MM.1S (cell line): ENCODE data around the gene GPR35.

ENCODE experiments used
- DNase-seq: peaks from one replicate; pipeline ENCODE4 v3.0.0-alpha.2; 2015
- H2AFZ ChIP-seq: fragments of 300-600 bp; sonication (generic); 2 replicates; pipeline ENCODE4 v1.6.0; 2016; ENCODE audit warnings: antibody characterized with exemption, low read length
- H3F3A ChIP-seq: fragments of 300-600 bp; sonication (generic); 2 replicates; pipeline ENCODE4 v1.6.1; 2016; ENCODE audit warnings: mild to moderate bottlenecking, antibody characterized with exemption, low read length, moderate library complexity, mixed read lengths; ENCODE audit not compliant: insufficient read depth
- H3K27ac ChIP-seq: fragments of 300-600 bp; sonication (generic); 2 replicates; pipeline ENCODE4 v1.5.1; 2016; ENCODE audit warnings: mild to moderate bottlenecking, low read length
- H3K27me3 ChIP-seq: fragments of 300-600 bp; sonication (generic); replicated peaks from 2 replicates; pipeline ENCODE4 v1.6.0; 2016; ENCODE audit warnings: low read length; ENCODE audit not compliant: insufficient read depth
- H3K36me3 ChIP-seq: fragments of 300-600 bp; sonication (generic); replicated peaks from 2 replicates; pipeline ENCODE4 v1.6.1; 2016; ENCODE audit warnings: mild to moderate bottlenecking, low read length, mixed read lengths; ENCODE audit not compliant: insufficient read depth
- H3K4me1 ChIP-seq: fragments of 300-600 bp; sonication (generic); 2 replicates; pipeline ENCODE4 v1.6.1; 2016; ENCODE audit warnings: low read length, mixed read lengths
- H3K4me2 ChIP-seq: fragments of 300-600 bp; sonication (generic); 2 replicates; pipeline ENCODE4 v1.6.0; 2016; ENCODE audit warnings: low read depth, low read length
- H3K4me3 ChIP-seq: fragments of 300-600 bp; sonication (generic); 2 replicates; pipeline ENCODE4 v1.5.1; 2016; ENCODE audit warnings: low read length, mixed read lengths
- H3K79me2 ChIP-seq: fragments of 300-600 bp; sonication (generic); 2 replicates; pipeline ENCODE4 v1.6.1; 2016; ENCODE audit warnings: mixed run types, low read length, mixed read lengths
- H3K9ac ChIP-seq: fragments of 300-600 bp; sonication (generic); 2 replicates; pipeline ENCODE4 v1.6.1; 2016; ENCODE audit warnings: low read length, mixed read lengths
- H3K9me2 ChIP-seq: fragments of 300-600 bp; sonication (generic); replicated peaks from 2 replicates; pipeline ENCODE4 v1.6.1; 2016; ENCODE audit warnings: mild to moderate bottlenecking, low read length, mixed read lengths; ENCODE audit not compliant: insufficient read depth
- H3K9me3 ChIP-seq: fragments of 300-600 bp; sonication (generic); replicated peaks from 2 replicates; pipeline ENCODE4 v1.6.1; 2016; ENCODE audit warnings: mild to moderate bottlenecking, low read length, mixed read lengths; ENCODE audit not compliant: insufficient read depth
- H4K20me1 ChIP-seq: fragments of 300-600 bp; sonication (generic); 2 replicates; pipeline ENCODE4 v1.6.1; 2016; ENCODE audit warnings: mild to moderate bottlenecking, low read length, moderate library complexity, mixed read lengths; ENCODE audit not compliant: insufficient read depth
- EZH2 ChIP-seq: fragments of 300-600 bp; sonication (generic); optimal IDR thresholded peaks from 2 replicates; pipeline ENCODE3; 2017; ENCODE audit warnings: low read depth, mild to moderate bottlenecking, antibody characterized with exemption, low read length, mixed read lengths
- EZH2phosphoT487 ChIP-seq: fragments of 300-600 bp; sonication (generic); IDR thresholded peaks from 2 replicates; pipeline ENCODE4 v1.6.1; 2018; ENCODE audit warnings: antibody characterized with exemption, low read length
- TF ChIP-seq, protein P1 (sequence below): fragments of 300-600 bp; sonication (generic); IDR thresholded peaks from 2 replicates; pipeline ENCODE4 v1.5.1; 2016; ENCODE audit warnings: antibody characterized with exemption, low read length, mixed read lengths

GPR35 gene

DNA sequence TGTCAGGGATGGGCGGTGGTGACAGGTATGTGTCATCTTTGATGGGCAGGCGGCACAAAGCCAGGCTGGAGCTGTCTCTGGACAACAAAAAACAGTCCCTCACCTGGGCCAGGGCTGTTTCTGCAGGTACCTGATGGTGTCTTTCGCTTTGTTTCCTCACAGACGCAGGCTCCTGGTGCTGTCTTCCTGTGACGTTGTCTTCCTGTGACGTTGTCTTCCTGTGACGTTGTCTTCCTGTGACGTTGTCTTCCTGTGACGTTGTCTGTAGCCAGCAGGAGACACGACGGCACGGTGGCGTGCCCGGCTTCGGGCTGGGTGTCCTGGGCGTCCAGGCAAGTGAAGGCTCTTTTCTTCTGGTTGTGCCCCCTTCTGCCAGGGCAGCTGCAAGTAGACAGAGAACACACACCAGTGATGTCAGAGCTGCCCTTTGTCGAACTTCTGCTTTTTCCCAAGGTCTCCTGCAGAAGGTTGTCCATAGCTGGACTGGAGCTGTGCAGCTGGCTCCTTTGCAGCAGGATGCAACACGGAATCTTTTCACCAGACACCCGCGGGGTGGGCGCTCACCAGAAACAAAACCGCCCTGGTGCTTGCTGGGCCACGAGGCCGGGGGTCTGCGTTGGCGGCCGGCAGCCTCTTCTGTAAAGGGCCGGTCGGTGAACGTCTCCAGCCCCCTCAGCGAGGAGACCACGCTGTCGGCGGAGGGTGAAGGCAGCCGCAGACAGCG lies 21.1 kb downstream of the GPR35 start:
- H3F3A ChIP-seq = no peaks in the 10 kb centered on the region
- H3K27me3 ChIP-seq = peaks cover 41% of the 10 kb centered on the region
- no peak overlapping the region for H3K4me2 ChIP-seq

DNA sequence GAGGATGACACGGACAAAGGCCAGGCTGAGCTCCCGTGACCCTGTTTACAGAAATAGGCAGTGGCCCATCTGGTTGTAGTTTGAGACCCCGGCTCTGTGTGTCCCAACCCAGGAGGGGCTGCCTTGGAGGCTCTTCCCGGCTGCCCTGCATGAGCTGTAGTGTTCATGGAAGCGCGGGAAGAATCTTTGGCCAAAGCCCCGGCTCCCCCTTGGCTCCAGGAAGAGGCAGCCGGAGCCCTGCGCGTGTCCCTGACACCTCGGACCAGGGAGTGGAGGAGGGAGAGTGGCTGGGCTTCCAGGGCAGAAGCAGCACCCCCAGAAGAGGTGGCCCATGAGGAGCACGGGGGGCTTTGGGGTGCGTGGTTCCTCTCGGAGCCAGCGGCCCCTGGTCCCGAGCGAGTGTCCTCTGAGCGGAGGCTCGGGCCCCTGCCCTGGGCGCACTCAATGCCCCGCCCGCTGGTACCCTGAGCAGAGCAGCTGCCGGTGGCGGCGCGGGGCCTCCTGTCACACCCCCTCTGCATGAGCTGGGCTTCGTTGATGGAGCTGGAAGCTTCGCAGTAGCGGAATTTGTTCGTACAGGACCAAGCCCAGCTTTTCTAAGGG lies 21.7 kb downstream of the GPR35 start:
- Histone ChIP-seq H3K27ac (no peak overlapping the region), H4K20me1 (no peaks in the 10 kb centered on the region), H3K9me3 (no peaks in the 10 kb centered on the region), H3K36me3 (no peaks in the 10 kb centered on the region), H3K4me1 (no peaks in the 10 kb centered on the region), H2AFZ (no peak overlapping the region), H3K79me2 (no peaks in the 10 kb centered on the region), H3F3A (no peaks in the 10 kb centered on the region), H3K27me3 (peaks cover 48% of the 10 kb centered on the region), H3K9ac (no peak overlapping the region), H3K9me2 (no peaks in the 10 kb centered on the region), H3K4me2 (no peak overlapping the region), H3K4me3 (no peak overlapping the region)
- DNase-seq = no peak
- TF ChIP-seq, protein P1, sequence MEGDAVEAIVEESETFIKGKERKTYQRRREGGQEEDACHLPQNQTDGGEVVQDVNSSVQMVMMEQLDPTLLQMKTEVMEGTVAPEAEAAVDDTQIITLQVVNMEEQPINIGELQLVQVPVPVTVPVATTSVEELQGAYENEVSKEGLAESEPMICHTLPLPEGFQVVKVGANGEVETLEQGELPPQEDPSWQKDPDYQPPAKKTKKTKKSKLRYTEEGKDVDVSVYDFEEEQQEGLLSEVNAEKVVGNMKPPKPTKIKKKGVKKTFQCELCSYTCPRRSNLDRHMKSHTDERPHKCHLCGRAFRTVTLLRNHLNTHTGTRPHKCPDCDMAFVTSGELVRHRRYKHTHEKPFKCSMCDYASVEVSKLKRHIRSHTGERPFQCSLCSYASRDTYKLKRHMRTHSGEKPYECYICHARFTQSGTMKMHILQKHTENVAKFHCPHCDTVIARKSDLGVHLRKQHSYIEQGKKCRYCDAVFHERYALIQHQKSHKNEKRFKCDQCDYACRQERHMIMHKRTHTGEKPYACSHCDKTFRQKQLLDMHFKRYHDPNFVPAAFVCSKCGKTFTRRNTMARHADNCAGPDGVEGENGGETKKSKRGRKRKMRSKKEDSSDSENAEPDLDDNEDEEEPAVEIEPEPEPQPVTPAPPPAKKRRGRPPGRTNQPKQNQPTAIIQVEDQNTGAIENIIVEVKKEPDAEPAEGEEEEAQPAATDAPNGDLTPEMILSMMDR = no peak
- TF ChIP-seq EZH2phosphoT487 = no peak
- TF ChIP-seq EZH2 = no peak

More for the DNA sequence above, 21.1 kb downstream of the GPR35 start:
- H3K27ac ChIP-seq = no peak overlapping the region
- H3K36me3 ChIP-seq = no peaks in the 10 kb centered on the region
- no peaks in the 10 kb centered on the region for H3K9me2 ChIP-seq
- TF ChIP-seq EZH2phosphoT487 = no peak
- TF ChIP-seq EZH2 = no peak
- TF ChIP-seq, protein P1 = no peak
- H3K9ac ChIP-seq = no peak overlapping the region
- H4K20me1 ChIP-seq = no peaks in the 10 kb centered on the region
- H3K4me3 ChIP-seq = no peak overlapping the region
- no peak for DNase-seq
- H3K79me2 ChIP-seq = no peaks in the 10 kb centered on the region
- no peaks in the 10 kb centered on the region for H3K9me3 ChIP-seq
- no peak overlapping the region for H2AFZ ChIP-seq
- H3K4me1 ChIP-seq = no peaks in the 10 kb centered on the region

DNA sequence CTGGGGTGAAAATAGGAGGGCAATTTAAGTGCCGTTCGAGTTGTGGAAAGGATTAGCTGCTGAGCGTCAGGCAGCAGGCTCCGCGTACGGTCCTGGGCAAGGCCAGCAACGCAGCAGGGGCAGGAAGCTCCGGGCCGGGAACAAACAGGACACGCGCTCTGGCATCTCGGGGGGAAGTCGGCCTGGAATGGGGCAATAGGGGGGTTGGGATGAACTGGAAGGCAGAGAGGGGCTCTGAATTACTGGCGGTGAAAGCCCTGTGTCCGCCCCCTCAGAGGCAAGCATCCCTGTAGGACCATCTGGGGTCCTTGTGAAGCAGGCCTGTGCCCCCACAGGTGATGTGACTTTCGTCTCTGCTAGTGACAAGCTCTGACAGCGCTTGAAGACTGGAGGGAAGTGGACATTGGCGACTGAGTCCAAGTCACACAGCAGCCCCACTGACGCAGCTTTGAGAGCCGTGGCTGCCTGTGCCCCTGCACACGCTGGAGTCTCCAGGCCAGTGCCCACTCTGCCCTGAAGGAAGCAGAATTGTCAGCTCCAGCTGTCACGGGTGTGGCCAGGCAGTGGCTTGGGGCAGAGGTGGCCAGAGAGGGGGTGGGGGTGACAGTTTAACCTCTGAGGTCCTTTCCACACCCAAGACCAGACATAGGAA lies 22.3 kb downstream of the GPR35 start:
- no peak overlapping the region for H3K9ac ChIP-seq
- H3K27ac ChIP-seq = no peak overlapping the region
- H3K36me3 ChIP-seq = no peaks in the 10 kb centered on the region
- H3K4me3 ChIP-seq = no peak overlapping the region
- no peak overlapping the region for H2AFZ ChIP-seq
- no peaks in the 10 kb centered on the region for H3K4me1 ChIP-seq
- H3K27me3 ChIP-seq = peaks cover 54% of the 10 kb centered on the region
- H3K9me3 ChIP-seq = no peaks in the 10 kb centered on the region
- no peaks in the 10 kb centered on the region for H3K9me2 ChIP-seq
- no peak overlapping the region for H3K4me2 ChIP-seq
- TF ChIP-seq EZH2 (no peak), EZH2phosphoT487 (no peak)
- TF ChIP-seq, protein P1 = no peak
- no peaks in the 10 kb centered on the region for H4K20me1 ChIP-seq
- H3F3A ChIP-seq = no peaks in the 10 kb centered on the region
- H3K79me2 ChIP-seq = no peaks in the 10 kb centered on the region
- DNase-seq = no peak
